ENCODE data around the gene SLC26A8.

Gene SLC26A8

GRCh38 chr6:36069573-36069972 lies 45.1 kb upstream of the SLC26A8 start:
- TF ChIP-seq CTCF (IDR thresholded peaks at IDR 0.05; ENCODE audit: borderline replicate concordance, insufficient read depth, low read depth, low read length), result no peak
- no peak overlapping the region for H3K4me3 ChIP-seq (ENCODE audit: low read depth, low read length)

GRCh38 chr6:36068586-36068985 lies 44.1 kb upstream of the SLC26A8 start:
- no peak for TF ChIP-seq CTCF (IDR thresholded peaks at IDR 0.05; ENCODE audit: borderline replicate concordance, insufficient read depth, low read depth, low read length)
- no peak overlapping the region for H3K4me3 ChIP-seq (ENCODE audit: low read depth, low read length)

GRCh38 chr6:36068012-36068392 lies 43.6 kb upstream of the SLC26A8 start:
- no peak for TF ChIP-seq CTCF (IDR thresholded peaks at IDR 0.05; ENCODE audit: borderline replicate concordance, insufficient read depth, low read depth, low read length)
- no peak overlapping the region for H3K4me3 ChIP-seq (ENCODE audit: low read depth, low read length)

- no peak overlapping the region for H3K4me3 ChIP-seq (ENCODE audit: low read depth, low read length)
- no peak for TF ChIP-seq CTCF (IDR thresholded peaks at IDR 0.05; ENCODE audit: borderline replicate concordance, insufficient read depth, low read depth, low read length)
Observed at GRCh38 chr6:36067374-36068011, 43.1 kb upstream of the SLC26A8 start.

GRCh38 chr6:36066817-36067216 lies 42.4 kb upstream of the SLC26A8 start:
- no peak overlapping the region for H3K4me3 ChIP-seq (ENCODE audit: low read depth, low read length)
- TF ChIP-seq CTCF (IDR thresholded peaks at IDR 0.05; ENCODE audit: borderline replicate concordance, insufficient read depth, low read depth, low read length), result no peak

- TF ChIP-seq CTCF (IDR thresholded peaks at IDR 0.05; ENCODE audit: borderline replicate concordance, insufficient read depth, low read depth, low read length), result no peak
- no peak overlapping the region for H3K4me3 ChIP-seq (ENCODE audit: low read depth, low read length)
Observed at GRCh38 chr6:36065916-36066315, 41.5 kb upstream of the SLC26A8 start.

- TF ChIP-seq CTCF (IDR thresholded peaks at IDR 0.05; ENCODE audit: borderline replicate concordance, insufficient read depth, low read depth, low read length), result no peak
Observed at GRCh38 chr6:36064770-36065396, 40.4 kb upstream of the SLC26A8 start.

More at GRCh38 chr6:36064770-36065396, 40.4 kb upstream of the SLC26A8 start:
- no peak overlapping the region for H3K4me3 ChIP-seq (ENCODE audit: low read depth, low read length)
